Measurements from ENCODE around the gene HAUS1.

GRCh38 chr18:46155641-46156051 lies 51.5 kb downstream of the HAUS1 start:
- TF ChIP-seq POLR2AphosphoS5 (IDR thresholded peaks at IDR 0.05) (no peak), POLR2A (IDR thresholded peaks at IDR 0.05) (no peak)
- TF ChIP-seq, protein P1, sequence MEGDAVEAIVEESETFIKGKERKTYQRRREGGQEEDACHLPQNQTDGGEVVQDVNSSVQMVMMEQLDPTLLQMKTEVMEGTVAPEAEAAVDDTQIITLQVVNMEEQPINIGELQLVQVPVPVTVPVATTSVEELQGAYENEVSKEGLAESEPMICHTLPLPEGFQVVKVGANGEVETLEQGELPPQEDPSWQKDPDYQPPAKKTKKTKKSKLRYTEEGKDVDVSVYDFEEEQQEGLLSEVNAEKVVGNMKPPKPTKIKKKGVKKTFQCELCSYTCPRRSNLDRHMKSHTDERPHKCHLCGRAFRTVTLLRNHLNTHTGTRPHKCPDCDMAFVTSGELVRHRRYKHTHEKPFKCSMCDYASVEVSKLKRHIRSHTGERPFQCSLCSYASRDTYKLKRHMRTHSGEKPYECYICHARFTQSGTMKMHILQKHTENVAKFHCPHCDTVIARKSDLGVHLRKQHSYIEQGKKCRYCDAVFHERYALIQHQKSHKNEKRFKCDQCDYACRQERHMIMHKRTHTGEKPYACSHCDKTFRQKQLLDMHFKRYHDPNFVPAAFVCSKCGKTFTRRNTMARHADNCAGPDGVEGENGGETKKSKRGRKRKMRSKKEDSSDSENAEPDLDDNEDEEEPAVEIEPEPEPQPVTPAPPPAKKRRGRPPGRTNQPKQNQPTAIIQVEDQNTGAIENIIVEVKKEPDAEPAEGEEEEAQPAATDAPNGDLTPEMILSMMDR (IDR thresholded peaks at IDR 0.05) = no peak
